ENCODE measurements around the gene DENND10.

The DENND10 gene

GRCh38 chr10:119103903-119104653, at the start of gene DENND10:
TSS of gene DENND10 (plus strand) at chr10:119104113. CDS start at chr10:119104143, 30 bp downstream.
- TF ChIP-seq CTCF (conservative IDR thresholded peaks at IDR 0.05), result no peak
- peak; percentile 97 for TF ChIP-seq ZFX (IDR thresholded peaks at IDR 0.05)
- H3K27ac ChIP-seq, result peak within 1 kb of the TSS; percentile 70

- no peak overlapping the region for H3K27ac ChIP-seq
- no peak for TF ChIP-seq ZFX (IDR thresholded peaks at IDR 0.05)
- no peak for TF ChIP-seq CTCF (conservative IDR thresholded peaks at IDR 0.05)
Observed at GRCh38 chr10:119055472-119055871, 48.4 kb upstream of the DENND10 start.

- no peak for TF ChIP-seq CTCF (conservative IDR thresholded peaks at IDR 0.05)
- TF ChIP-seq ZFX (IDR thresholded peaks at IDR 0.05), result no peak
- no peak overlapping the region for H3K27ac ChIP-seq
Observed at GRCh38 chr10:119058010-119058409, 45.9 kb upstream of the DENND10 start.

- H3K27ac ChIP-seq, result no peak overlapping the region
- TF ChIP-seq CTCF (conservative IDR thresholded peaks at IDR 0.05), result no peak
- no peak for TF ChIP-seq ZFX (IDR thresholded peaks at IDR 0.05)
Observed at GRCh38 chr10:119059557-119059956, 44.4 kb upstream of the DENND10 start.

GRCh38 chr10:119060107-119060506, 43.8 kb upstream of the DENND10 start:
- no peak overlapping the region for H3K27ac ChIP-seq
- TF ChIP-seq CTCF (conservative IDR thresholded peaks at IDR 0.05) (no peak), ZFX (IDR thresholded peaks at IDR 0.05) (no peak)

- no peak overlapping the region for H3K27ac ChIP-seq
Observed at GRCh38 chr10:119061352-119061751, 42.6 kb upstream of the DENND10 start.

More at GRCh38 chr10:119061352-119061751, 42.6 kb upstream of the DENND10 start:
- TF ChIP-seq CTCF (conservative IDR thresholded peaks at IDR 0.05) (no peak), ZFX (IDR thresholded peaks at IDR 0.05) (no peak)

Measured in C4-2B (cell line).